Spinal cord (tissue), 10 donors: ENCODE results near the gene GABARAPL2. TPM values are rescaled to one million over a fixed set of nuclear protein-coding genes. Genes with fewer than 3 reads are reported as not detected.
"Not testable (repeated sequence)": the region's sequence is repeated elsewhere in the genome, so short reads cannot be mapped to it uniquely, and the experiment has no call there.

Experiments used
- DNase-seq, 6 donors: peaks; one replicate each; pipeline versions ENCODE4 v3.0.0 to v3.0.0-alpha.2; 2013 to 2015; ENCODE audit warnings: low spot score in 6 of 6, low read depth in 4 of 6
- H3K27ac ChIP-seq: one replicate; pipeline ENCODE4 v1.5.1; 2013; ENCODE audit warnings: low read depth, low read length, control low read depth
- H3K27me3 ChIP-seq: one replicate; pipeline ENCODE4 v1.6.1; 2013; ENCODE audit warnings: low read length; ENCODE audit not compliant: control insufficient read depth, insufficient read depth
- H3K36me3 ChIP-seq: one replicate; pipeline ENCODE4 v1.6.1; 2013; ENCODE audit warnings: low read length; ENCODE audit not compliant: control insufficient read depth, insufficient read depth
- H3K4me1 ChIP-seq: one replicate; pipeline ENCODE4 v1.6.1; 2013; ENCODE audit warnings: low read length; ENCODE audit not compliant: control insufficient read depth, insufficient read depth
- H3K4me3 ChIP-seq: one replicate; pipeline ENCODE4 v1.5.1; 2013; ENCODE audit warnings: low read depth, low read length, control low read depth
- H3K9me3 ChIP-seq: one replicate; pipeline ENCODE4 v1.6.1; 2013; ENCODE audit warnings: low read length; ENCODE audit not compliant: control insufficient read depth, insufficient read depth
- WGBS: methylation state at CpG from one replicate; pipeline ENCODE4 v1.1.5; 2013; ENCODE audit warnings: missing lambda C conversion rate; ENCODE audit not compliant: insufficient coverage; 5-methylcytosine and 5-hydroxymethylcytosine counted together
- polyA plus RNA-seq, 2 donors: library from polyadenylated mRNA; unstranded; fragments of 120-200 nt; gene quantifications; one replicate each; pipeline ENCODE4 v1.2.1, GENCODE V29; 2013; ENCODE audit not compliant: insufficient read length in 2 of 2
- total RNA-seq, 2 donors: library from RNA; depleted of rRNA in 1 of 2; stranded (reverse); fragments of 120-200 nt in 1 of 2; fragments of >200 nt in 1 of 2; gene quantifications; one replicate each; pipeline versions ENCODE4 v1.2.3 to v1.2.4, GENCODE V29; 2013 to 2014
- donor health status: healthy.

The GABARAPL2 gene
- total and polyA plus RNA-seq, 4 donors: 208 to 407 (median 307) TPM

DNA sequence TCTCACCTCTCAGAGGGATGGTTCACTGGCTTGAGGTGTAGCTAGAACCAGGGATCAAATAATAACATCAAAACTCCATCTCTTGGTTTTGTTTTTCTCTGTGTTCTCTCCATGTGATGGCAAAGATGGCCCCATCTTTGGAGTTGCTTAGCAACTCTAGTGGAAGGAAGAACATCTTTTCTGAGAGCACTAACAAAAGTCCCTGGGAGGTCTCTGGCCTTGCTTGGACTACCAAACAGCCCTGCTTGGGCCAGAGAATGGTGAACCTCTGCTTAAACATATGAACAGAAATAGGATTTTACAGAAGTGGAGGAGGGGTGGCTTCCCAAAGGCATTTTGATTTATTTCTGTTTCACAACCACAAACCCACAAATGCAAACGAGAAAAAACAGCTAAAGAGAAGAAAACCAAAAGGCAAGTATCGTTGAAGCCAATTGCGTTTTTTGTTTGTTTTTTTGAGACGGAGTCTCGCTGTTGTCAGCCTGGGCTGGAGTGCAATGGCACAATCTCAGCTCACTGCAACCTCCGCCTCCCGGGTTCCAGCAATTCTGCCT is 13.2 kb downstream of the GABARAPL2 start:
- 56% methylated on average over 6 of the region's 7 CpGs for WGBS
- peaks cover 29% of the 10 kb centered on the region for H3K36me3 ChIP-seq

DNA sequence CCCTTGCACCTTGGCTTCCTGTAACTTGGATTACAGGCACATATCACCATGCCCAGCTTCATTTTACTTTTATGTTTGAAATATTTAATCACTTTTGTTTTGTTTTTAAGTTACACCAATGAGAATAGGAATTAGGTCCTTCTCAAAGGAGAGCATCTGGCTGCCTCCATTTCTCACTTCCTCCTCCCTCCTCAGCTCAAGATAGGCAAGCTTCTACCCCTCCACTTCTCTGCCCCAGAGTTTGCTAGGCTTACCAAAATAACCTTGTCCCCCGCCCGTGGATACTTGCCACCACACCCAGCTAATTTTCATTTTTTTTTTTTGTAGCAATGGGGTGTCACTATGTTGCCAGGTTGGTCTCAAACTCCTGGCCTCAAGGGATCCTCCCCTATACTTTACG is 17.9 kb downstream of the GABARAPL2 start:
- H3K4me3 ChIP-seq: no peak overlapping the region
- H3K4me1 ChIP-seq: peaks cover 19% of the 10 kb centered on the region
- 100% methylated on average over 1 of the region's 3 CpGs for WGBS
- DNase-seq: no peak
- no peaks in the 10 kb centered on the region for H3K9me3 ChIP-seq
- H3K27me3 ChIP-seq: no peaks in the 10 kb centered on the region
- no peak overlapping the region for H3K27ac ChIP-seq
- H3K36me3 ChIP-seq: peaks cover 10% of the 10 kb centered on the region

More for the DNA sequence above, 13.2 kb downstream of the GABARAPL2 start:
- peak in 4 of 6 donors; percentile 39 to 76 (median 64) for DNase-seq
- H3K27me3 ChIP-seq: no peaks in the 10 kb centered on the region
- H3K4me3 ChIP-seq: no peak overlapping the region
- no peaks in the 10 kb centered on the region for H3K9me3 ChIP-seq
- peak overlapping the region; percentile 11 for H3K27ac ChIP-seq
- H3K4me1 ChIP-seq: peaks cover 16% of the 10 kb centered on the region

- Histone ChIP-seq H3K27me3 (no peaks in the 10 kb centered on the region), H3K9me3 (no peaks in the 10 kb centered on the region), H3K27ac (peak overlapping the region; percentile 92), H3K4me1 (peaks cover 26% of the 10 kb centered on the region), H3K4me3 (no peak overlapping the region), H3K36me3 (peaks cover 8% of the 10 kb centered on the region)
- 85% methylated on average over 2 of the region's 4 CpGs for WGBS
- DNase-seq: no peak
Observed at GRCh38 chr16:75588716-75589115, 22.5 kb downstream of the GABARAPL2 start.

DNA sequence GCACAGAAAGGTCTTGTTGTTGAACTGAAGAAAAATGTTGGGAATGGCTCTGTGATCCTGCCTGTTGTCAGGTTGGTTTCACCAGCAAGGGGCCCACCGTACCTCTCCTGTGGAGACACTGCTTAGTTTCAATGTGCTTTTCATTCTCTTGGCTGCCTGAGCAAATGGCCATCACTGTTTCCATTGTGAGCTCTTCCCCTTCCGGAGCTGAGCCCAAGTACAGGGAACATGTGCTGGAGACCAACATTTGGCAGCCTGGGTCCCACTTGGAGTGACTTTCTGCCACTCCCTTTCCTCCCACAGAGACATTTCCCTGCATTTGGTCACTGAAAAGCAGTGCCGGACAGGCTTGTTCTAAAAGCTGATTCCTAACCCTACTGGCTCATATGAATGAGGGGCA is 23.1 kb downstream of the GABARAPL2 start:
- DNase-seq: peak in 4 of 6 donors; percentile 33 to 79 (median 49)
- H3K4me1 ChIP-seq: peaks cover 26% of the 10 kb centered on the region
- peak overlapping the region; percentile 92 for H3K27ac ChIP-seq
- no peaks in the 10 kb centered on the region for H3K27me3 ChIP-seq
- H3K4me3 ChIP-seq: no peak overlapping the region
- no peaks in the 10 kb centered on the region for H3K9me3 ChIP-seq
- 27% methylated on average over 2 of the region's 3 CpGs for WGBS
- H3K36me3 ChIP-seq: peaks cover 9% of the 10 kb centered on the region

- peak overlapping the region; percentile 92 for H3K27ac ChIP-seq
- H3K9me3 ChIP-seq: no peaks in the 10 kb centered on the region
- DNase-seq: peak; percentile 61 to 89 (median 70)
- H3K4me3 ChIP-seq: peak overlapping the region; percentile 4
- peaks cover 26% of the 10 kb centered on the region for H3K4me1 ChIP-seq
- peaks cover 4% of the 10 kb centered on the region for H3K36me3 ChIP-seq
- 16% methylated on average over 2 of the region's 8 CpGs for WGBS
- no peaks in the 10 kb centered on the region for H3K27me3 ChIP-seq
Observed at GRCh38 chr16:75590920-75591843, 25.0 kb downstream of the GABARAPL2 start.

DNA sequence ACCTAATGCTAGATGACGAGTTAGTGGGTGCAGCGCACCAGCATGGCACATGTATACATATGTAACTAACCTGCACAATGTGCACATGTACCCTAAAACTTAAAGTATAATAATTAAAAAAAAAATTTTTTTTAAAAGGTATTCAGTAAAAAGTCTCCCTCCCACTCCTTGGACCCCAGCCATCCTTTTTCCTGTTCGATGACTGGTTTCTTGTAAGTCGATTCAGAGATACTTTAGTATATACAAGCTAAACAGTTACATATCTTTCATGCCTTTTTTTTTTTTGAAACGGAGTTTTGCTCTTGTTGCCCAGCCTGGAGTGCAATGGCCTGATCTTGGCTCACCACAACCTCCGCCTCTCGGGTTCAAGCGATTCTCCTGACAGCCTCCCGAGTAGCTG is 25.7 kb downstream of the GABARAPL2 start:
- not testable (repeated sequence) for H3K27ac ChIP-seq

DNA sequence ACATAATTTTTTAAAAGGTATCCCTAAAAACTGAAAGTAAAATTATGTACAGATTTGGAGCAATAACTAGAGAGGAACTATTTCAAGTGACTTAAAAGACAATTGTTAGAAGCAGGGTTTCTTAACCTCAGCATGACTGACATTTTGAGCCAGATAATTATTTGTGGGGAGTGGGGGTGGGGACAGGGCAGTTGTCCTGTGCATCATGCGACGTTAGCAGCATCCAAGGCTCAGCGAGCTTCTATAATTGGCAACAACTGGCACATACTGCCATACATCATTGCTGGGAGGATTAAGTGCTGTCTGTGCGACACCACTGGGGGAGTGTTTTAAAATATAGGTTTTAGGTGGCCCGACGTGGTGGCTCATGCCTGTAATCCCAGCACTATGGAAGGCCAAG is 27.1 kb downstream of the GABARAPL2 start:
- Histone ChIP-seq H3K27me3 (no peaks in the 10 kb centered on the region), H3K9me3 (no peaks in the 10 kb centered on the region), H3K36me3 (peaks cover 10% of the 10 kb centered on the region), H3K4me3 (no peak overlapping the region), H3K27ac (no peak overlapping the region), H3K4me1 (peaks cover 24% of the 10 kb centered on the region)
- 93% methylated on average over 3 of the region's 6 CpGs for WGBS
- no peak for DNase-seq

More for the DNA sequence above, 25.7 kb downstream of the GABARAPL2 start:
- 80% methylated on average over 5 of the region's 9 CpGs for WGBS
- H3K9me3 ChIP-seq, H3K4me3 ChIP-seq, H3K36me3 ChIP-seq, DNase-seq, H3K27me3 ChIP-seq: not testable (repeated sequence)
- peaks cover 26% of the 10 kb centered on the region for H3K4me1 ChIP-seq

GRCh38 chr16:75593825-75594820 is 27.9 kb downstream of the GABARAPL2 start:
- Histone ChIP-seq H3K4me3 (no peak overlapping the region), H3K36me3 (peaks cover 10% of the 10 kb centered on the region), H3K27ac (peak overlapping the region; percentile 33), H3K9me3 (no peaks in the 10 kb centered on the region), H3K4me1 (peaks cover 16% of the 10 kb centered on the region), H3K27me3 (no peaks in the 10 kb centered on the region)
- peak in 1 of 6 donors; percentile 19 for DNase-seq
- 77% methylated on average over 13 of the region's 17 CpGs for WGBS
